Spleen (tissue), 11 donors: ENCODE results near the gene IL24. TPM values are rescaled to one million over a fixed set of nuclear protein-coding genes. Genes with fewer than 3 reads are reported as not detected.

Experiments used
- DNase-seq: peaks from one replicate; pipeline ENCODE4 v3.0.0-alpha.2; 2020
- H3K27ac ChIP-seq, 8 donors: fragments of 200-600 bp; sonication (generic) in 7 of 8; 1 replicate in 4 of 8; 2 replicates in 4 of 8; pipeline versions ENCODE4 v1.5.0 to v1.8.0; 2016 to 2021; ENCODE audit warnings: inconsistent platforms in 4 of 8, mild to moderate bottlenecking in 4 of 8, moderate library complexity in 1 of 8
- H3K27me3 ChIP-seq, 7 donors: fragments of 200-600 bp; sonication (generic) in 6 of 7; replicated peaks in 1 of 7; 1 replicate in 4 of 7; 2 replicates in 3 of 7; pipeline versions ENCODE4 v1.5.0 to v1.8.0; 2016 to 2021; ENCODE audit warnings: inconsistent platforms in 3 of 7, mild to moderate bottlenecking in 1 of 7
- H3K36me3 ChIP-seq, 6 donors: fragments of 200-600 bp; sonication (generic) in 5 of 6; 1 replicate in 4 of 6; 2 replicates in 2 of 6; pipeline versions ENCODE4 v1.5.0 to v1.8.0; 2016 to 2021; ENCODE audit warnings: inconsistent platforms in 2 of 6
- H3K4me1 ChIP-seq, 6 donors: fragments of 200-600 bp; sonication (generic) in 5 of 6; 1 replicate in 3 of 6; 2 replicates in 3 of 6; pipeline versions ENCODE4 v1.5.0 to v1.8.0; 2016 to 2021; ENCODE audit warnings: inconsistent platforms in 3 of 6
- H3K4me3 ChIP-seq, 8 donors: fragments of 200-600 bp; sonication (generic) in 7 of 8; 1 replicate in 4 of 8; 2 replicates in 4 of 8; pipeline versions ENCODE4 v1.5.0 to v1.8.0; 2016 to 2021; ENCODE audit warnings: inconsistent platforms in 4 of 8, mild to moderate bottlenecking in 4 of 8, moderate library complexity in 2 of 8
- H3K9me3 ChIP-seq, 8 donors: fragments of 200-600 bp; sonication (generic) in 7 of 8; 1 replicate in 4 of 8; 2 replicates in 4 of 8; pipeline versions ENCODE4 v1.5.0 to v1.8.0; 2016 to 2021; ENCODE audit warnings: inconsistent platforms in 4 of 8
- CTCF ChIP-seq, 11 experiments: fragments of 200-600 bp in 7 of 11; fragments of 450-650 bp in 4 of 11; sonication (generic) in 4 of 11; IDR thresholded peaks in 8 of 11; conservative IDR thresholded peaks in 3 of 11; 1 replicate in 7 of 11; 2 replicates in 4 of 11; pipeline versions ENCODE4 v1.4.0 to v1.8.0; 2016 to 2021; ENCODE audit warnings: antibody characterized with exemption in 11 of 11, inconsistent platforms in 4 of 11, mild to moderate bottlenecking in 1 of 11
- POLR2A ChIP-seq, 3 donors: fragments of 450-650 bp; IDR thresholded peaks; one replicate each; pipeline ENCODE4 v1.5.1; 2017; ENCODE audit warnings: antibody characterized with exemption in 3 of 3, mild to moderate bottlenecking in 1 of 3
- POLR2AphosphoS5 ChIP-seq, 3 donors: sonication (generic); formaldehyde crosslinking; IDR thresholded peaks; one replicate each; pipeline ENCODE4 v1.5.1; 2017; ENCODE audit warnings: antibody characterized with exemption in 3 of 3
- WGBS, 5 donors: extraction: QIAGEN DNeasy Blood & Tissue Kit in 3 of 5; methylation state at CpG; one replicate each; pipeline versions ENCODE4 v1.1.5 to v1.1.7; 2013 to 2018; 5-methylcytosine and 5-hydroxymethylcytosine counted together
- intact Hi-C: fragments of 100-400 bp; cut with DNase I; formaldehyde crosslinking; loops from one replicate; pipeline ENCODE4 v1.15.0; 2023; ENCODE audit warnings: low total_unique reads
- polyA plus RNA-seq, 3 donors: library from polyadenylated mRNA; stranded (reverse); fragments of 200-250 nt; gene quantifications; one replicate each; pipeline ENCODE4 v1.2.1, GENCODE V29; 2013
- total RNA-seq, 7 donors: library from RNA; depleted of rRNA in 3 of 7; stranded (reverse); fragments of >200 nt in 3 of 7; fragmentation: NEBNext Ultra II Directional in 4 of 7; extraction: Animal tissue kit (Norgen Biotek cat#: 25700) in 4 of 7; gene quantifications; one replicate each; pipeline versions ENCODE4 v1.1.0 to v1.2.1, GENCODE V29; 2016 to 2021
- donor health status: healthy with polysubstance abuse.
- donor health status: DM: no; HTN: no; CAD: no; lungs with moderate emphysema.
- donor health status: DM: no; HTN: no; CAD: no.
- donor health status: Bipolar disorder and iron deficiency.
- donor health status: healthy.
- donor health status: DM: no; HTN: no; CAD: no.
- donor health status: DM: yes; HTN: yes; CAD: no.

Gene IL24
- total and polyA plus RNA-seq, 10 donors, result 0.30 to 2.0 (median 1.2) TPM; not detected in 5

- peak; percentile 88 for DNase-seq
- intact Hi-C loops, result no loop called here
- peak overlapping the region; percentile 60 to 87 (median 69) for H3K27ac ChIP-seq
- peaks cover 52 to 99% (median 91%) of the 10 kb centered on the region in 6 donors for H3K4me1 ChIP-seq
- H3K4me3 ChIP-seq, result peak overlapping the region; percentile 23 to 69 (median 38)
- WGBS, 5 donors, result 0 to 10% (median 5%) methylated on average over 31 to 69 of the region's 69 CpGs
- TF ChIP-seq POLR2AphosphoS5 (IDR thresholded peaks at IDR 0.05), result peak; percentile 64 to 84 (median 75)
- TF ChIP-seq POLR2A (IDR thresholded peaks at IDR 0.05), result no peak
- TF ChIP-seq CTCF (IDR thresholded peaks at IDR 0.05 in 8 of 11, conservative IDR thresholded peaks at IDR 0.05 in 3 of 11), result peak in 1 of 11 experiments; percentile 7
- no peaks in the 10 kb centered on the region for H3K9me3 ChIP-seq
- peaks cover 0 to 96% (median 34%) of the 10 kb centered on the region in 6 donors for H3K36me3 ChIP-seq
- H3K27me3 ChIP-seq, result peaks cover 0 to 38% (median 0%) of the 10 kb centered on the region in 7 donors
Measured at GRCh38 chr1:206909161-206909882, 12.1 kb downstream of the IL24 start.

DNA sequence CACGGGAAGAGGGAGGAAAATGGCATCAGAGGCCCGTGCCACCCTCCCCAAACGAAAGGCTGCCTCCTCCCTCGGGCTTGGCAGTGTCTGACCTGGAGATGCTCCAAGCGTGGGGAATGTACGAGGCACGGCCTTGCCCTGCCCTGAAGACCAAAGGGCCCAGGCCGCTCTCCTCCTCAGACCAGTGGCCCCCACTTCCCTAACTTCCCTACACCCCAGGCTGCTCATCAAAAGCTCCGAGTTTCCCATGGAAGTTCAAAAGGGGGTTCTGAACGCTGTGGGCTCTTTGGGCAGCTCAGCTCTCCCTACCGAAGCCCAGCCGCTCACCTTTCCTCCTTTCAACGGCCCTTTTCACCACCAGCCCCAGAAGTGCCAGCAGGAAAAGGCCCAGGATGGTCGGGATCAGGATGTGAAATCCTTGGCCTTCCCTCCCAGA lies 12.7 kb downstream of the IL24 start:
- H3K27ac ChIP-seq, result peak overlapping the region; percentile 60 to 87 (median 69)
- peaks cover 52 to 99% (median 96%) of the 10 kb centered on the region in 6 donors for H3K4me1 ChIP-seq
- H3K36me3 ChIP-seq, result peaks cover 0 to 96% (median 28%) of the 10 kb centered on the region in 6 donors
- 34 to 54% (median 48%) methylated on average over 11 to 14 of the region's 14 CpGs for WGBS, 5 donors
- intact Hi-C loops, result loop anchor here (5.0 to 10.0 kb wide), 3 partner anchors 93 to 275 kb away; partner anchors contain the start of gene DYRK3
- H3K9me3 ChIP-seq, result no peaks in the 10 kb centered on the region
- H3K27me3 ChIP-seq, result peaks cover 0 to 38% (median 0%) of the 10 kb centered on the region in 7 donors
- DNase-seq, result no peak
- H3K4me3 ChIP-seq, result peak overlapping the region; percentile 23 to 69 (median 38)
- no peak for TF ChIP-seq POLR2A (IDR thresholded peaks at IDR 0.05)
- TF ChIP-seq POLR2AphosphoS5 (IDR thresholded peaks at IDR 0.05), result peak in 2 of 3 donors; percentile 49 to 75
- no peak for TF ChIP-seq CTCF (IDR thresholded peaks at IDR 0.05 in 8 of 11, conservative IDR thresholded peaks at IDR 0.05 in 3 of 11)

- TF ChIP-seq CTCF (IDR thresholded peaks at IDR 0.05 in 8 of 11, conservative IDR thresholded peaks at IDR 0.05 in 3 of 11) (peak; percentile 72 to 96 (median 86)), POLR2AphosphoS5 (IDR thresholded peaks at IDR 0.05) (no peak)
- WGBS, 5 donors, result 0 to 6% (median 3%) methylated on average over 1 of the region's 1 CpG
- intact Hi-C loops, result loop anchor here (5.0 to 10.0 kb wide), 3 partner anchors 94 to 276 kb away; partner anchors contain the start of gene DYRK3
- Histone ChIP-seq H3K4me3 (peak overlapping the region in 1 of 8 donors; percentile 74), H3K4me1 (peaks cover 52 to 99% (median 96%) of the 10 kb centered on the region in 6 donors), H3K9me3 (no peaks in the 10 kb centered on the region), H3K27me3 (peaks cover 0 to 38% (median 0%) of the 10 kb centered on the region in 7 donors), H3K36me3 (peaks cover 0 to 97% (median 26%) of the 10 kb centered on the region in 6 donors), H3K27ac (peak overlapping the region in 2 of 8 donors; percentile 71 to 87)
- DNase-seq, result no peak
Measured at GRCh38 chr1:206911064-206911663, 13.9 kb downstream of the IL24 start.
